HepG2 (cell line): ENCODE results near the gene PRSS12.
"Not testable (repeated sequence)": the region's sequence is repeated elsewhere in the genome, so short reads cannot be mapped to it uniquely, and the experiment has no call there.

Experiments used
- CTCF ChIP-seq: sonication (generic); formaldehyde crosslinking; IDR thresholded peaks from 2 replicates; pipeline ENCODE4 v1.5.0; 2020; ENCODE audit warnings: mild to moderate bottlenecking, missing genetic modification reagents, moderate library complexity
- ESRRA ChIP-seq: sonication (generic); formaldehyde crosslinking; IDR thresholded peaks from 2 replicates; pipeline ENCODE4 v1.5.1; 2020; ENCODE audit warnings: mild to moderate bottlenecking, low read depth, missing genetic modification reagents
- RBM22 ChIP-seq: fragments of 200-400 bp; formaldehyde crosslinking; optimal IDR thresholded peaks from 2 replicates; pipeline ENCODE3; 2017; ENCODE audit warnings: mild to moderate bottlenecking, low read length, moderate library complexity
- RELA ChIP-seq: sonication (generic); formaldehyde crosslinking; IDR thresholded peaks from 2 replicates; pipeline ENCODE4 v1.4.0; 2020; ENCODE audit warnings: missing genetic modification reagents
- RFXAP ChIP-seq: sonication (generic); formaldehyde crosslinking; IDR thresholded peaks from 2 replicates; pipeline ENCODE4 v1.4.0; 2020; ENCODE audit warnings: missing genetic modification reagents, borderline replicate concordance
- YY1 ChIP-seq: IDR thresholded peaks from 2 replicates; pipeline ENCODE4 v1.6.1; 2011; ENCODE audit warnings: low read length, low read depth, moderate library complexity, mild to moderate bottlenecking; ENCODE audit not compliant: insufficient read depth, insufficient replicate concordance
- ZNF274 ChIP-seq: sonication (generic); formaldehyde crosslinking; IDR thresholded peaks from 2 replicates; pipeline ENCODE4 v1.5.1; 2020; ENCODE audit warnings: mild to moderate bottlenecking, missing genetic modification reagents
- ZNF460 ChIP-seq: sonication (generic); formaldehyde crosslinking; IDR thresholded peaks from 2 replicates; pipeline ENCODE4 v1.5.1; 2020; ENCODE audit warnings: missing genetic modification reagents, mild to moderate bottlenecking, borderline replicate concordance
- ZZZ3 ChIP-seq: sonication (generic); formaldehyde crosslinking; IDR thresholded peaks from 2 replicates; pipeline ENCODE4 v1.4.0; 2020; ENCODE audit warnings: missing genetic modification reagents, mild to moderate bottlenecking, borderline replicate concordance

GRCh38 chr4:118399883-118400282, 47.1 kb upstream of the PRSS12 start:
- TF ChIP-seq RELA; RFXAP (CRISPR knock-in tag); ESRRA; YY1; RBM22; ZZZ3 (CRISPR knock-in tag); ZNF274; ZNF460 (CRISPR knock-in tag); CTCF (CRISPR knock-in tag): not testable (repeated sequence)
